ENCODE measurements around the gene KCNK7.
A peak's percentile ranks its signal among the peaks of the same experiment; 100 is the strongest.

GRCh38 chr11:65574109-65574810 lies 21.3 kb downstream of the KCNK7 start:
- no peak for TF ChIP-seq POLR2AphosphoS5 (IDR thresholded peaks at IDR 0.05; ENCODE audit: low read depth, low read length)
- TF ChIP-seq SIN3A (IDR thresholded peaks at IDR 0.05; ENCODE audit: borderline replicate concordance, insufficient read depth, low read length), result peak; percentile 43; the same call in 1 of the 2 replicates

Data from PFSK-1 (cell line).